Left lung (tissue), 10 donors: ENCODE measurements around the gene SAMD4B. TPM values are rescaled to one million over a fixed set of nuclear protein-coding genes. Genes with fewer than 3 reads are reported as not detected.

Experiments used
- ATAC-seq: fragments of 200-7000 bp; cut with Tn5 transposase; one replicate; pipeline ENCODE4 v1.9.1; 2020; ENCODE audit warnings: moderate library complexity
- DNase-seq, 4 donors: peaks; one replicate each; pipeline ENCODE4 v3.0.0-alpha.2; 2013 to 2020
- H3K27ac ChIP-seq, 2 donors: fragments of 200-600 bp; sonication (generic) in 1 of 2; one replicate each; pipeline versions ENCODE4 v1.5.0 to v1.8.0; 2020 to 2021
- H3K27me3 ChIP-seq, 2 donors: fragments of 200-600 bp; sonication (generic) in 1 of 2; one replicate each; pipeline versions ENCODE4 v1.5.0 to v1.8.0; 2020 to 2021
- H3K36me3 ChIP-seq, 2 donors: fragments of 200-600 bp; sonication (generic) in 1 of 2; one replicate each; pipeline versions ENCODE4 v1.5.0 to v1.8.0; 2020 to 2021
- H3K4me1 ChIP-seq, 2 donors: fragments of 200-600 bp; one replicate each; pipeline ENCODE4 v1.8.0; 2021
- H3K4me3 ChIP-seq, 2 donors: fragments of 200-600 bp; sonication (generic) in 1 of 2; one replicate each; pipeline versions ENCODE4 v1.5.0 to v1.8.0; 2020 to 2021; ENCODE audit warnings: mild to moderate bottlenecking in 1 of 2
- H3K9me3 ChIP-seq, 2 donors: fragments of 200-600 bp; sonication (generic) in 1 of 2; one replicate each; pipeline versions ENCODE4 v1.5.0 to v1.8.0; 2020 to 2021
- intact Hi-C, 2 donors: fragments of 100-400 bp; cut with DNase I; formaldehyde crosslinking; loops; one replicate each; pipeline versions ENCODE4 v1.11.2 to v1.14.2; 2022
- polyA plus RNA-seq, 6 donors: library from polyadenylated mRNA; unstranded; fragments of 120-200 nt; gene quantifications; one replicate each; pipeline ENCODE4 v1.2.1, GENCODE V29; 2013; ENCODE audit not compliant: insufficient read length in 6 of 6
- total RNA-seq, 2 donors: library from RNA; stranded (reverse); fragmentation: NEBNext Ultra II Directional; extraction: Animal tissue kit (Norgen Biotek cat#: 25700); gene quantifications; one replicate each; pipeline ENCODE4 v1.2.1, GENCODE V29; 2021
- TF ChIP-seq, protein P1 (sequence below), 2 donors: fragments of 200-600 bp; sonication (generic) in 1 of 2; IDR thresholded peaks; one replicate each; pipeline versions ENCODE4 v1.5.0 to v1.8.0; 2021; ENCODE audit warnings: antibody characterized with exemption in 2 of 2
- donor health status: DM: no; HTN: yes; CAD: no.
- donor health status: DM: no; HTN: no; CAD: no.

SAMD4B gene
- total and polyA plus RNA-seq, 8 donors = 74.1 to 127 (median 107) TPM

DNA sequence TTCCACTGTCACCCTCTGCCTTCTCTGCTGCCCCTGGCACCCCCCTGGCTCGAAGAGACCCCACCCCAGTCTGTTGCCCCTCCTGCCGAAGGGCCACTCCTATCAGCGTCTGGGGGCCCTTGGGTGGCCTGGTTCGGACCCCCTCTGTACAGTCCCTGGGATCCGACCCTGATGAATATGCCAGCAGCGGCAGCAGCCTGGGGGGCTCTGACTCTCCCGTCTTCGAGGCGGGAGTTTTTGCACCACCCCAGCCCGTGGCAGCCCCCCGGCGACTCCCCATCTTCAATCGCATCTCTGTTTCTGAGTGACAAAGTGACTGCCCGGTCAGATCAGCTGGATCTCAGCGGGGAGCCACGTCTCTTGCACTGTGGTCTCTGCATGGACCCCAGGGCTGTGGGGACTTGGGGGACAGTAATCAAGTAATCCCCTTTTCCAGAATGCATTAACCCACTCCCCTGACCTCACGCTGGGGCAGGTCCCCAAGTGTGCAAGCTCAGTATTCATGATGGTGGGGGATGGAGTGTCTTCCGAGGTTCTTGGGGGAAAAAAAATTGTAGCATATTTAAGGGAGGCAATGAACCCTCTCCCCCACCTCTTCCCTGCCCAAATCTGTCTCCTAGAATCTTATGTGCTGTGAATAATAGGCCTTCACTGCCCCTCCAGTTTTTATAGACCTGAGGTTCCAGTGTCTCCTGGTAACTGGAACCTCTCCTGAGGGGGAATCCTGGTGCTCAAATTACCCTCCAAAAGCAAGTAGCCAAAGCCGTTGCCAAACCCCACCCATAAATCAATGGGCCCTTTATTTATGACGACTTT, 66.4 kb downstream of the SAMD4B start:
- TF ChIP-seq, protein P1, sequence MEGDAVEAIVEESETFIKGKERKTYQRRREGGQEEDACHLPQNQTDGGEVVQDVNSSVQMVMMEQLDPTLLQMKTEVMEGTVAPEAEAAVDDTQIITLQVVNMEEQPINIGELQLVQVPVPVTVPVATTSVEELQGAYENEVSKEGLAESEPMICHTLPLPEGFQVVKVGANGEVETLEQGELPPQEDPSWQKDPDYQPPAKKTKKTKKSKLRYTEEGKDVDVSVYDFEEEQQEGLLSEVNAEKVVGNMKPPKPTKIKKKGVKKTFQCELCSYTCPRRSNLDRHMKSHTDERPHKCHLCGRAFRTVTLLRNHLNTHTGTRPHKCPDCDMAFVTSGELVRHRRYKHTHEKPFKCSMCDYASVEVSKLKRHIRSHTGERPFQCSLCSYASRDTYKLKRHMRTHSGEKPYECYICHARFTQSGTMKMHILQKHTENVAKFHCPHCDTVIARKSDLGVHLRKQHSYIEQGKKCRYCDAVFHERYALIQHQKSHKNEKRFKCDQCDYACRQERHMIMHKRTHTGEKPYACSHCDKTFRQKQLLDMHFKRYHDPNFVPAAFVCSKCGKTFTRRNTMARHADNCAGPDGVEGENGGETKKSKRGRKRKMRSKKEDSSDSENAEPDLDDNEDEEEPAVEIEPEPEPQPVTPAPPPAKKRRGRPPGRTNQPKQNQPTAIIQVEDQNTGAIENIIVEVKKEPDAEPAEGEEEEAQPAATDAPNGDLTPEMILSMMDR (IDR thresholded peaks at IDR 0.05) = no peak
- Histone ChIP-seq H3K27me3 (peaks cover 0 to 11% of the 10 kb centered on the region in 2 donors), H3K9me3 (no peaks in the 10 kb centered on the region), H3K36me3 (peaks cover 9 to 21% of the 10 kb centered on the region in 2 donors), H3K27ac (peak overlapping the region; percentile 98 to 100), H3K4me3 (peak overlapping the region; percentile 99 to 100), H3K4me1 (peaks cover 11 to 60% of the 10 kb centered on the region in 2 donors)
- ATAC-seq (no peak), DNase-seq (peak in 1 of 4 donors; percentile 52)
- intact Hi-C loops = no loop called here

DNA sequence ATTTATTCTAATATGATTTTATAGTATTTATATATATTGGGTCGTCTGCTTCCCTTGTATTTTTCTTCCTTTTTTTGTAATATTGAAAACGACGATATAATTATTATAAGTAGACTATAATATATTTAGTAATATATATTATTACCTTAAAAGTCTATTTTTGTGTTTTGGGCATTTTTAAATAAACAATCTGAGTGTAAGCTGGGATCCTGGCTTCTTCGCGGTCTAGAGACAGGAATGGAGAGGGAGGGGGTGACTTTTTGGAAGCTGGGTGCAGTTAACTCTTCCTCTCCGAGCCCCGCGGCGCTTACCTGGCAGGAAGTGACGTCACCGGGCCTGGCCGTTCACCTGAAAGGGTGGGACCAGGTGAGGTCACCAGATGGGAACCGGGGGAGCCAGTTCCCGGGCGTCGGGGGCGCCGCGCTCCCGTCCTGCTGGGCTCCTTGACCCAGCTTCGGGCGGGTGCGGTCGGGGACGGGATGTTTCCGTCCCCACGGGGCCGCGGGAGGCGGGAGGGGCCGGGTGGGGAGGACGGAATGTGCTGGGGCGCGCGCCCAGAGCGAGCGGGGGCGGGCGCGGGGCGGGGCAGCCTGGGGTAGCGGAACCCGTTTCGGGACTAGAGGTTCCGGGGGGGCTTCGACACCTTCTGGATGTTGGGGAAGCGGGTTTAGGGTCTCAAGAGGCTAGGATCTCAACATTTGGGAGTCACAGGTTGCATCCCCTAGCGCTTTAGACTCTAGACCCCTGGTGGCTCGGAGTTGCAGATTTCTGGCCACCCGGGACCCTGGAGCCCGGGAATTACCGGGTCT, 67.2 kb downstream of the SAMD4B start:
- Histone ChIP-seq H3K9me3 (no peaks in the 10 kb centered on the region), H3K4me3 (peak overlapping the region; percentile 99 to 100), H3K27ac (peak overlapping the region; percentile 98 to 100), H3K36me3 (peaks cover 9 to 21% of the 10 kb centered on the region in 2 donors), H3K27me3 (peaks cover 0 to 12% of the 10 kb centered on the region in 2 donors), H3K4me1 (peaks cover 11 to 62% of the 10 kb centered on the region in 2 donors)
- intact Hi-C loops = no loop called here
- peak in 3 of 4 donors; percentile 91 to 98 (median 95) for DNase-seq
- TF ChIP-seq, protein P1 (IDR thresholded peaks at IDR 0.05) = no peak
- peak; percentile 26 for ATAC-seq

DNA sequence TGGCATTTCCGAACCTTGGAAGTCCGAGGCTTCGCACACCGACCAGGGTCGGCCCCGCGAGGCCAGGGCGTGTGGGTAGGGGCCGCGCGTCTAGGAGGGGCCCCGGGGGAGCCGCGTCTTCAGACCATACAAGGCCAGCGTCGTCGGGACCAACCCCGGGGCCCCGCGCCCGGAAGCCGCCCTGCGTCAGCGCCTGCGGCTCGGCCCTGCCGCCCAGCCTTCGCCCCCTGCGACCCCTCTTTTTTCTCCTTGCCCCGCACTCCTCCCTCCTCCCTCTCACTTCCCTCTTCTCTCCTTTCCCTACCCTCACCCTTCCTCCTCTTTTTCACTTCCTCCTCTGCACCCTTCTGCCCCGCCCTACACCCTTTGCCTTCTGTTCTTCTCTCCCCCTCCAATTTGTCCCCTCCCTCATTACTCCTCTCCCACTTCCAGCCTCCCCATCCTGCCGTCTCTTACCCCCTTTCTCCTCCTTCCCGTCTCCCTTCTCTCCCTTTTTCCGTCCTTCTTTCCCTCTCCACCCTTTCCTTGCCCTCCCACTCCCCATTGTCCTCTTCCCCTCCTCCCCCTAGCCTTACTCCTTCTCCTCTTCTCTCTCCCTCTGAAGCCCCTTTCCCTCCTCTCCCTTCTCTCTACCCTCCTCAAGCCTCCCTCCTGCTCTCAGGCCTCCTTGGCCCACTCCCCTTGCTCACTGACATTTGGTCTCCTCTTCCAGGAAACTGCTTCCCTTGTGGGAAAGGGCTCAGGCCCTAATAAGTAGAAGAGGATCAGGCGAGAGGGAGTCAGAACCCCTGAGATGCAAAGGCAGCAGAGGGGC, 68.0 kb downstream of the SAMD4B start:
- H3K36me3 ChIP-seq = peaks cover 9 to 21% of the 10 kb centered on the region in 2 donors
- intact Hi-C loops = no loop called here
- H3K4me3 ChIP-seq = peak overlapping the region; percentile 99 to 100
- no peaks in the 10 kb centered on the region for H3K9me3 ChIP-seq
- H3K27me3 ChIP-seq = peaks cover 0 to 12% of the 10 kb centered on the region in 2 donors
- H3K4me1 ChIP-seq = peaks cover 11 to 62% of the 10 kb centered on the region in 2 donors
- TF ChIP-seq, protein P1 (IDR thresholded peaks at IDR 0.05) = no peak
- peak overlapping the region; percentile 98 to 100 for H3K27ac ChIP-seq
- ATAC-seq (peak; percentile 6), DNase-seq (peak in 3 of 4 donors; percentile 80 to 93 (median 84))

DNA sequence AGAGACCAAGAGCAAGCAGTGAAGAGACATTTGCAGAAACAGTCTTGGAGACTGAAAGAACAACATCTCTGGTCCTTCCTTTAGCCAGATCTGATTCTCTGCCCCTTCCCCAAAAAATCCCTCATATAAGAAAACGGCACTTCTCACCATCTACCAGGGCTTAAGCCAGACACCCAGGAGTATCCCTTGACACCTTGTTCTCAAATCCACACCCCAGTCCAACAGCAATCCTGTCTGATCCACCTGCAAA, 68.5 kb downstream of the SAMD4B start:
- Histone ChIP-seq H3K4me3 (peak overlapping the region in 1 of 2 donors; percentile 100), H3K9me3 (no peaks in the 10 kb centered on the region), H3K27me3 (peaks cover 0 to 12% of the 10 kb centered on the region in 2 donors), H3K4me1 (peaks cover 11 to 61% of the 10 kb centered on the region in 2 donors), H3K36me3 (peaks cover 9 to 21% of the 10 kb centered on the region in 2 donors), H3K27ac (peak overlapping the region; percentile 98 to 100)
- DNase-seq (no peak), ATAC-seq (no peak)
- intact Hi-C loops = no loop called here
- TF ChIP-seq, protein P1 (IDR thresholded peaks at IDR 0.05) = no peak
